ENCODE results near the gene RASAL2.
"Not testable (repeated sequence)": the region's sequence is repeated elsewhere in the genome, so short reads cannot be mapped to it uniquely, and the experiment has no call there.

RASAL2 gene

GRCh38 chr1:178241837-178242236 is 147.9 kb downstream of the RASAL2 start:
- no peak for DNase-seq

GRCh38 chr1:178243119-178243518 is 149.2 kb downstream of the RASAL2 start:
- no peak for DNase-seq

GRCh38 chr1:178243890-178244289 is 150.0 kb downstream of the RASAL2 start:
- DNase-seq: no peak

- DNase-seq: not testable (repeated sequence)
These were observed 154.4 kb downstream of the RASAL2 start for GRCh38 chr1:178248284-178248683.

- DNase-seq: not testable (repeated sequence)
These were observed 159.7 kb downstream of the RASAL2 start for GRCh38 chr1:178253581-178253980.

DNA sequence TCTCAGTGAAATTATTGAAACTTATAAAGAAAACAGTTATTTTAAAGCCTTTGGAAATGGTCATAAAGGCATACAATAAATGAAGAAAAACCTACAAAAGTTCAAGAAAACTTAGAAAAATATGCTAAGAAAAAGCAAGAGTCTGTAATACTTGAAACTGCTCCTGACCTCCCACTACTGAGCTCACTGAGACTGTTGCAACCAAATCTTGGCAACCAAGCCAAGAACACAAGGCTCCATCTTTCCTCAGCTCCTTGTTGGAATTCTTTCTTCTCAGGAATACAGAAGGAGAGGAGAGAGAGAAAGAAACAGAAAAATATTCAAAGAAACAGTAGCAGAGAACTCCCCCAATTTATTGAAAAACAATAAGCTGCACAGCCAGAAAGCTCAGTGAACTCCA is 160.5 kb downstream of the RASAL2 start:
- no peak for DNase-seq

DNA sequence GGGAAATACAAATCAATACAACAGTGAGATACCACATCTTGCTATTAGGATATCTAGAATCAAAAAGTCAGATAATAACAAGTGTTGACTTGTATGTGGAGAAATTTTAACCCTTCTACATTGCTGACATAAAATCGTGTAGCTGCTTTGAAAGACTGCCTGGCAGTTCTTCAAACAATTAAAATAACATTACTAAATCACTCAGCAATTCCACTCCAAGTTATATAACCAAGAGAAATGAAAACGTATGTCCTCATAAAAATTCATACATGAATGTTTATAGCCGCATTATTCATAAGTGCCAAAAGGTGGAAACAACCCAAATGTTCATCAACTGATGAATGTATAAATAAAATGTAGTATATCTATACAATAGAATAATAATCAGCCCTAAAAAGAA is 164.6 kb downstream of the RASAL2 start:
- DNase-seq: no peak

GRCh38 chr1:178262120-178262500 is 168.2 kb downstream of the RASAL2 start:
- no peak for DNase-seq

DNA sequence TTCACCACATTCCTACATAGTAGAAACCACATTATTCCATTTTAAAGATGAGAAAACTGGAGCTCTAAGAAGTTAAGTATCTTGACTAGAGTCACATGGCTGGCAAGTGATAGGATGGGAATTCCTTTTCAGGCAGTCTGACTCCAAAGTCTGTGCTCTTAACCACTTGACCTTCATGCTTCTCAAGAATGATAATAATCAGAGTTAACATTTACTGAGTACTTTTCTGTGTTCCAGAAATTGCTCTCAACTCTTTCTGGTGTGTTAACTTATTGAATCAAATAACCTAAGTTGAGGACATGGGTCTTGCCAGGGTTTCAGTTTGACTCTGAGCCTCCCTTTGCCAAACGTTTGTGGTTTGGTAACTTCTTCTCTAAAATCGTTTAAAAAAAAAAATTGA is 169.4 kb downstream of the RASAL2 start:
- no peak for DNase-seq

DNA sequence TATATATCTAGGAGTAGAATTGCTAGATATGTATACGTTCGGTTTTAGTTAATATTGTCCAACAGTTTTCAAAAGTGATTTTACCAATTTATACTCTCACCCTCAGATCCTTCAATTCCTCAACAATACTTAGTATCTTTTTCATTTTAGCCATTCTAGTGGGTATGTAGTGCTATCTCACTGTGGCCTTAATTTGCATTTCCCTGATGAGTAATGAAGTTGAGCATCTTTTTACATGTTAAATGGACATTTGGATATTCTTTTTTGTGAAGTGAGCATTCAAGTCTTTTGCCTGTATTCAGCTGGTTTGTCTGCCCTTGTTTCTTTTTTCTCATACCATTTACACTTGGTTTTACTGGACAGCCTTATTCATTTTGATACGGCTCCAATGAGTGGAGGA is 172.2 kb downstream of the RASAL2 start:
- no peak for DNase-seq

- DNase-seq: no peak
These were observed 172.7 kb downstream of the RASAL2 start for GRCh38 chr1:178266619-178267066.

GRCh38 chr1:178267646-178268094 is 173.8 kb downstream of the RASAL2 start:
- no peak for DNase-seq

DNA sequence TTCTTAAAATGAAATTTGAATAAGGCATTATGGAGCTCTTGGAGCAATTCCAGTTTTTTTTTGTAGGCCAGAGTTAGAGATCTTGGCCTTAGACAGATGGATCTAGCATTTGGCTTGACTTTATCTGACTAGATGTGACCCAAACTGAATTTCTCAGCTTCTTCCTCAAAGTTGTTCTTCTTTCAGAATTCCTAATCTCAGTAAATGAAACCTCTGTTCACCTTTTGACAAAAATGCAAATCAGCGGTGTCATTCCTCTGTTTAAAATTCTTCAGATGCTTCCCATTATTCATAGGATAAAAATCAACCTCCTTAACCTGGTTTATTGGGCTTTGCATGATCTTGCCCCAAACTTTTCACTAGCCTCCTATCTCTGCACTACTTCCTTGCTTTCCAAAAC is 177.6 kb downstream of the RASAL2 start:
- no peak for DNase-seq

DNA sequence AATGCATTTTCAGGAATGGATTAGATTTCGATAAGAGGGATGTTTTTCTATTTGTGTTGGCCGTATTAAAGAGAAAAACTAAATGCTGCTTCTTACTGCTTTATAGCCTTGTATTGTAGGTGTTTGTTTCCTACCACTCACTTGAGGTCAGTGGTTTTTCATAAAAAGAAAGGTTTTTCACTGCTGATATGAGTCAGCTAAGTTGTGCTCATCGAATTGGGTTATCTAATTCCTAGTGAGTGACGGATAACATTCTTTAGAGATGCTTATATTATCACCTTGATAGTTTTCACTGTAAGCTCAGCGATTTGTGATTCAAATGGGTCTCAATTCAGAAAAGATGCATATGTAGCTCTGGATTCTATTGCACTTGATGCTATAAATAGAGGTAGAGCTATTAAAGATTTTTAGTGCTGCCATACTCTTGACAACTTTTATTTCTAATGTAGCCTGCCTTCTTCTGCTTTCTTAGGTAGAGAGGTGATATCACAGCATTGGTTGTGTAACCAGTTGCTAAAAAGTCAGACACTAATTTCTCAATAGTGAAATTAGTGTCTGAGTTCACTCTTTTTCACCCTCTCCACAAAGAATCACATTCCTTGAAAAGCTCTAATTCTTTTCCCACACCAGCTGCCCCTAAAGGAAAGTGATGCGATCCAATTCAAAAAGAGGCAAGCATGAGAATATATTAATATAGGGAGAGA is 180.0 kb downstream of the RASAL2 start:
- DNase-seq: no peak

DNA sequence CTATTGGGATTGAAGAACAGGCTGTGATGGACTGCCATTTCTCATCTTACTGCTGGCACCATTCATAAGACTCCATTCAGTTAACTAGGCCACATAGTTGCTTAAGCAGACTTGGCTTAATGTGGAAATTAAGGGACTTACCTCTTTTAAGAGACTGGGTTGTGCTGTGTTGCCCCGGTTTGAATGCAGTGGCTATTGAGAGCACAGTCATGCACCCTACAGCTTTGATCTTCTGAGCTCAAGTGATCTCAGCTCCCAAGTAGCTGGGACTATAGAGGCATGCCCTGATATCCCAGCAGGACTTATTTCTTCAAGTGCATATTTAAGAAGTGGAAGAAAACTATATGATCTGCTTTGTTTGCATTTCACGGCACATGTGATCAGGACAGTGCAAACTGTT is 181.1 kb downstream of the RASAL2 start:
- no peak for DNase-seq

GRCh38 chr1:178275553-178275952 is 181.6 kb downstream of the RASAL2 start:
- no peak for DNase-seq

GRCh38 chr1:178277793-178278530 is 184.1 kb downstream of the RASAL2 start:
- no peak for DNase-seq

- no peak for DNase-seq
These were observed 185.2 kb downstream of the RASAL2 start for GRCh38 chr1:178278916-178279686.

DNA sequence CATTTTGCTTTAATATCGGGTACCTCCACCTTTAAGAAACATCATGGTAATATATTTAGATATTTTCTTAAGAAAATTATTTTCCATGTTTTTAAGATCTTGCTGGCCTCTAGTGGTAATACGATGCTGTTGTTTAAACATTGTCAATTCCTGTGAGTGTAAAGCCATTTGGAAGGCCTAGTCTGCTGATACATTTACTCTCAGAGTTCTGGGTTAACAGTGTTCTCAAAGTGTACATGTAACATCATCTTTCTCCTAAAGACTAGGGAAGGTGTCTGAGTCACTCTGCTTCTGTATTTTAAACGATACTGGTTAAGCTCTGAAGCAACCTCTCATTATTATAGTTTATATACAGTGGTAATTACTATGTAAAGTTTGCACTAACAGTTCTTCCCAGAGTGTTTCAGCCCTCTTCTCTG is 189.1 kb downstream of the RASAL2 start:
- no peak for DNase-seq

GRCh38 chr1:178283409-178283808 is 189.5 kb downstream of the RASAL2 start:
- no peak for DNase-seq

- no peak for DNase-seq
These were observed 190.2 kb downstream of the RASAL2 start for GRCh38 chr1:178284058-178284457.

DNA sequence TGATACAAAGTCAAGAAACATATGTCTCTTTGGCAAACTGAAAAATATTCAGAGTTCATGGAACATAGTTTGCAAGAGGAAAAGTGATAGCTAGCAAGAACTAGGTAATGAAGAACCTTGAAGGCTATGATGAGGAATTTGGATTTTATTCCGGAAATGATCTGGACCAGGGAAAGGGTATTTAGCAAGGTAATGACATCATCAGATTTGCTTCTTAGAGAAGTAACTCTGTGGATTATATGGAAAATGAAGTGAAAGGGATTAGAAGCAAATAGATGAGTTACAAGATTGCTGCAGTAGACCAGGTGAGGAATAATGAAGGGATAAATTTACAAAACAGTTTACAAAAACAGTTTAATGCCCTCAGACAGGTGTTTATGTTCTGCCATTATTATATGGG is 197.3 kb downstream of the RASAL2 start:
- DNase-seq: no peak

DNA sequence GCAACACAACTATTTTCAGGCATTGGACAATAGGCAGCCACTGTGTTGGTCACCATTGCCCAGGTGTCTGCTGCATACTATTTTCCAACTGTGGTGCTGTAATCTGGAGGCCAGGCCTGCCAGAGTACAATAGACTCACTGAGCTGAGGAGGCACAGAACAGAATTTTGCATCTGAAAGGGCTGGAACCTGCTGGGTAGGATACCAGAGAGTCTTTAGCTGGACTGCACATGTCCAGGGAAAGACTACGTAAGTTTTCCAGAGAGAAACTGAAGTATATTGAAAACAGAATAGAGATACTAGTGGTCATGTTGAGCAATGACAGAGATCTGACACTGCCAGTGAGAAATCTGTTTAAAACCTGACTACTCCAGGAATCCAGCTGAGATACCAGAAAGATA is 200.8 kb downstream of the RASAL2 start:
- DNase-seq: no peak

DNA sequence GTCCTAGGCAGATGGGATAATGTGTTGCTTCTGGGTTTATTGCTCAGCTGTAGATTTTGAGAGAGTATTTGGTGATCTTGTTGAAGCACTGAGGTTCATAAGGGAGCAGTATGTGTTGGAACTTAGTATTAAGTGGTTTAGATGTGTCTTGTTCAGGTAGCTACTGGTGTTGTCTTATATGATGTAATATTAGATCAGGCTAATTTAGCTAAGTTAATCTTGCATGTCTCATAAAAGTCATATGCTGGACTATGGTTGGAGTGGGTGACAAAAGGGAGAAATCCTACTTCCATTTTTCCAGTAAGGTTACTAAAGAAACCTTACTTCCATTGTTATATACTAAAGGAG is 206.4 kb downstream of the RASAL2 start:
- no peak for DNase-seq
